Ishikawa (cell line): ENCODE measurements around the gene KDM5A.

Experiments used
- CEBPB ChIP-seq: IDR thresholded peaks from 2 replicates; pipeline ENCODE4 v1.6.1; 2012
- CREB1 ChIP-seq: IDR thresholded peaks from 2 replicates; pipeline ENCODE4 v1.6.1; 2012; ENCODE audit warnings: low read depth
- EGR1 ChIP-seq: IDR thresholded peaks from 2 replicates; pipeline ENCODE4 v1.6.1; 2012
- EP300 ChIP-seq: IDR thresholded peaks from 2 replicates; pipeline ENCODE4 v1.6.1; 2012; ENCODE audit warnings: borderline replicate concordance
- FOXM1 ChIP-seq: IDR thresholded peaks from 2 replicates; pipeline ENCODE4 v1.6.1; 2012; ENCODE audit warnings: low read depth, borderline replicate concordance
- NFIC ChIP-seq: IDR thresholded peaks from 2 replicates; pipeline ENCODE4 v1.6.1; 2012
- RAD21 ChIP-seq: IDR thresholded peaks from 2 replicates; pipeline ENCODE4 v1.6.1; 2012; ENCODE audit warnings: low read depth
- TAF1 ChIP-seq: IDR thresholded peaks from 2 replicates; pipeline ENCODE4 v1.6.1; 2012; ENCODE audit warnings: low read depth, mild to moderate bottlenecking
- TCF12 ChIP-seq: IDR thresholded peaks from 2 replicates; pipeline ENCODE4 v1.6.1; 2012; ENCODE audit warnings: low read depth
- TEAD4 ChIP-seq: IDR thresholded peaks from 2 replicates; pipeline ENCODE4 v1.6.1; 2012
- YY1 ChIP-seq: IDR thresholded peaks from 2 replicates; pipeline ENCODE4 v1.6.1; 2012; ENCODE audit warnings: low read depth
- ZBTB7A ChIP-seq: IDR thresholded peaks from 2 replicates; pipeline ENCODE4 v1.6.1; 2012; ENCODE audit warnings: low read depth
- TF ChIP-seq, protein P1 (sequence below): IDR thresholded peaks from 2 replicates; pipeline ENCODE4 v1.6.1; 2012
- TF ChIP-seq, protein P2 (sequence below): IDR thresholded peaks from 2 replicates; pipeline ENCODE4 v1.6.1; 2012
- TF ChIP-seq, protein P3 (sequence below): IDR thresholded peaks from 2 replicates; pipeline ENCODE4 v1.6.1; 2012; ENCODE audit warnings: low read depth, mild to moderate bottlenecking

KDM5A gene

DNA sequence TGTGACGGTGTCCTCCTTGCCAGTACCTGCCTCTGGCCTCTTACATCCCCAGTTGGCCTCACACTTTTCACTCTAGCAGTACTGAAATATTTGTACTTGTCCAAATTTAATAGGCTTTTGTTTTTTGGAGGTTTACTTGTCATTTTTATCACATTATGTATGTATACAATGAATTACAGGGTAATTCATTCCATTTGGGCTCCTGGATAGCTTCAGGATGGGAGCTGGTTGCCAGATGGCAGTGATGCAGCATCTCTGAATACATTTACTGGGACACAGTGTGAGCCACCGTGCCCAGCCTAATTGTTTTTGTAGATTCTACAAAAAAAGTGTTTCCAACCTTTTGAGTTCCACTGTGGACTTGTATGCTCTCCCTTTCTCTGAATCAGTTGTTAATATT lies 25.7 kb upstream of the KDM5A start:
- TF ChIP-seq TAF1 (no peak), EGR1 (no peak), YY1 (no peak), RAD21 (no peak), EP300 (no peak), TCF12 (no peak), CEBPB (no peak), TEAD4 (no peak), NFIC (no peak), FOXM1 (no peak), CREB1 (no peak), ZBTB7A (no peak)
- TF ChIP-seq, protein P1, sequence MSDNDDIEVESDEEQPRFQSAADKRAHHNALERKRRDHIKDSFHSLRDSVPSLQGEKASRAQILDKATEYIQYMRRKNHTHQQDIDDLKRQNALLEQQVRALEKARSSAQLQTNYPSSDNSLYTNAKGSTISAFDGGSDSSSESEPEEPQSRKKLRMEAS: no peak
- TF ChIP-seq, protein P2, sequence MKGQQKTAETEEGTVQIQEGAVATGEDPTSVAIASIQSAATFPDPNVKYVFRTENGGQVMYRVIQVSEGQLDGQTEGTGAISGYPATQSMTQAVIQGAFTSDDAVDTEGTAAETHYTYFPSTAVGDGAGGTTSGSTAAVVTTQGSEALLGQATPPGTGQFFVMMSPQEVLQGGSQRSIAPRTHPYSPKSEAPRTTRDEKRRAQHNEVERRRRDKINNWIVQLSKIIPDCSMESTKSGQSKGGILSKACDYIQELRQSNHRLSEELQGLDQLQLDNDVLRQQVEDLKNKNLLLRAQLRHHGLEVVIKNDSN: no peak
- TF ChIP-seq, protein P3, sequence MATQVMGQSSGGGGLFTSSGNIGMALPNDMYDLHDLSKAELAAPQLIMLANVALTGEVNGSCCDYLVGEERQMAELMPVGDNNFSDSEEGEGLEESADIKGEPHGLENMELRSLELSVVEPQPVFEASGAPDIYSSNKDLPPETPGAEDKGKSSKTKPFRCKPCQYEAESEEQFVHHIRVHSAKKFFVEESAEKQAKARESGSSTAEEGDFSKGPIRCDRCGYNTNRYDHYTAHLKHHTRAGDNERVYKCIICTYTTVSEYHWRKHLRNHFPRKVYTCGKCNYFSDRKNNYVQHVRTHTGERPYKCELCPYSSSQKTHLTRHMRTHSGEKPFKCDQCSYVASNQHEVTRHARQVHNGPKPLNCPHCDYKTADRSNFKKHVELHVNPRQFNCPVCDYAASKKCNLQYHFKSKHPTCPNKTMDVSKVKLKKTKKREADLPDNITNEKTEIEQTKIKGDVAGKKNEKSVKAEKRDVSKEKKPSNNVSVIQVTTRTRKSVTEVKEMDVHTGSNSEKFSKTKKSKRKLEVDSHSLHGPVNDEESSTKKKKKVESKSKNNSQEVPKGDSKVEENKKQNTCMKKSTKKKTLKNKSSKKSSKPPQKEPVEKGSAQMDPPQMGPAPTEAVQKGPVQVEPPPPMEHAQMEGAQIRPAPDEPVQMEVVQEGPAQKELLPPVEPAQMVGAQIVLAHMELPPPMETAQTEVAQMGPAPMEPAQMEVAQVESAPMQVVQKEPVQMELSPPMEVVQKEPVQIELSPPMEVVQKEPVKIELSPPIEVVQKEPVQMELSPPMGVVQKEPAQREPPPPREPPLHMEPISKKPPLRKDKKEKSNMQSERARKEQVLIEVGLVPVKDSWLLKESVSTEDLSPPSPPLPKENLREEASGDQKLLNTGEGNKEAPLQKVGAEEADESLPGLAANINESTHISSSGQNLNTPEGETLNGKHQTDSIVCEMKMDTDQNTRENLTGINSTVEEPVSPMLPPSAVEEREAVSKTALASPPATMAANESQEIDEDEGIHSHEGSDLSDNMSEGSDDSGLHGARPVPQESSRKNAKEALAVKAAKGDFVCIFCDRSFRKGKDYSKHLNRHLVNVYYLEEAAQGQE: no peak

DNA sequence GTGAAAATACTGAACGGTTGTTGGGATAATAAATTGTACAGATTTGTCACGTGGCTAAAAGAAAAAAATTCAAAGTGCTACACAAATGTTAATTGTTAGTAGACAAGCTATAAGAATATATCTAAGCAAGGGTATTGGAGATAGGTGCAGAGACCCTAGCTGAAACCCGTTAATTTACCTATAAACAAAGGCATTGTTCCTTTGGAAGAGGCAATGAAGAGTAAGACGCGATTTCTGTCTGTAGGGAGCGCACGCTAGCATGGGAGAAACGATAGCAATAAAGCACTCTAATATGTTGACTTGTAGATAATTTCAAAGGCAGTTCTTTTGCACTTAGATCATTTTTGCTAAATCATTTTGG lies 12.9 kb upstream of the KDM5A start:
- TF ChIP-seq, protein P2: 0 out of 2 replicates have a peak, but pooled peaks have one; percentile 35
- TF ChIP-seq, protein P1: no peak

DNA sequence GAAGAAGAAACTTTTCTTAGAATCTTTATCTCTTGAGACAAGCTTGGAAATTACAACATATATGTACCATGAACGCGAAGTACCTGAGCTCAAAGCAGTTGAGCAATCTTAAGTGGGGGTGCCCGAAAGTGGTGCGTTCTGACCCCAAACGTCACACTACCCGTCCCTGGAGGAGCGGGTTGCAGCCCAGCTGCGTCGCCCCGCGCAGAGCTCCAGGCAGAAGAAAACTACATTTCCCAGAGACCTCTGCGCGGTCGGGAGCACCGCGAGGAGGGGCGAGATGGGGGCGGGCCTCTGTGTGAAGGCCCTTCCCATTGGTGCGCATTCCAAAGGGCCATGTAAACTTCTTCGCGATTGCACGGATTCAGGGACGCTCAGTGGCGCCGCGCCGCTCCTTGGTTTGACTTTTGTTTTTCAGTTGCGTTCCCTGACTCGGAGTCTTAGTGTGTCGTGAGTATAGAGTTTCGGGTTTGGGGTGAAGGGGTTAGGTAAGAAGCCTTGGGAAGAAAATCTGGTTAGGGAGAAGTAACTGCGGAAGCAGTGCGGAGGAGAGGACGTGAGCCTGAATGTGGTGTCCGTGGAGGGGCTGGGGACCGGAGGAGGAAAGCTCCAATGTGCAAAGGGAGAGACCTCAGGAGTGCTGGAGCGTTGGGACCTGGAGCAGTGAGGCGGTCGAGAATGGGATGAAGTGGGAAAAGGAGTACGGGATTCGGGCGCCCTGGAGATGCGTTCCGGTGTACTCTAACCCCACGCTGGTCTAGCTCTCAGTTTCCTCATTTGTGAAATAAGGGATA lies 12.3 kb upstream of the KDM5A start, which contains the start of gene CCDC77:
TSS of gene CCDC77 (plus strand) at position 410 of the 794 bp plus-strand sequence. CDS start 7,740 bp downstream, outside the sequence.
- TF ChIP-seq FOXM1 (peak; percentile 76; the same call in 1 of the 2 replicates), TCF12 (peak; percentile 58), EP300 (no peak), RAD21 (no peak), ZBTB7A (no peak), CREB1 (peak; percentile 55), TEAD4 (peak; percentile 35; the same call in 1 of the 2 replicates), NFIC (no peak; the same call in 1 of the 2 replicates), TAF1 (peak; percentile 65), EGR1 (no peak), YY1 (peak; percentile 55; the same call in 1 of the 2 replicates), CEBPB (0 out of 2 replicates have a peak, but pooled peaks have one; percentile 33)
- TF ChIP-seq, protein P1: peak; percentile 67
- TF ChIP-seq, protein P3: no peak
- TF ChIP-seq, protein P2: no peak

DNA sequence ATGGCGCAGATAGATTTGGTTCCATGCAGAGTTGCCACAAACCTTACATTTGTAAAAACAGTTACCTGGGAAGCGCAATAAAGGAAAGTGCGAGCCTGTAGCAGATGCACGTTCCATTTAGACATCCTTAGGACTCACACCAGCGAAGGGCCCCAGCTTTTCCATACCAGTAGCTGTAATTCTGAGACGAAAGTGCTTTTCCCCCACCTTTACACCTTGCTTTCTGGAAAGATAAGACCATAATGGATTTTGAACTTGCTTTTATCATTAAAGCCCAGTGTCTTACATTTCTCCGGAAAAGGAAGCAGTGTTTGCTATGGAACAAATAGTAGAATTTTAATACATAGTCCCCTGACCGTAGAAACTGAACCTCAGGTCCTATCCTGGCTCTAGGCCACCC lies 11.7 kb upstream of the KDM5A start:
- TF ChIP-seq, protein P2: no peak
- TF ChIP-seq, protein P1: no peak
- TF ChIP-seq EP300: no peak
- no peak for TF ChIP-seq TAF1
- no peak for TF ChIP-seq CEBPB
- TF ChIP-seq ZBTB7A: no peak
- no peak for TF ChIP-seq EGR1
